K562 (cell line): ENCODE results near the gene NDUFC2. TPM values are rescaled to one million over a fixed set of nuclear protein-coding genes. Genes with fewer than 3 reads are reported as not detected.

Experiments
- ATAC-seq: fragments of 200-7000 bp; cut with Tn5 transposase; 3 replicates; pipeline ENCODE4 v1.9.1; 2020; ENCODE audit warnings: moderate library complexity
- BruUV-seq: library from RNA; stranded (reverse); fragments of 400-500 nt; replicated peaks from 2 replicates; lab custom pipeline; 2021; lab: Mats Ljungman, UMichigan
- CTCF ChIA-PET: fragments of 300-600 bp; formaldehyde crosslinking; extraction: SDS; loops from one replicate; lab custom pipeline; 2021; ENCODE audit warnings: low intra/inter-chr PET ratio; lab: Yijun Ruan, JAX
- POLR2A ChIA-PET: fragments of 300-600, 350-650 bp; sonication (Branson Sonifier 250); formaldehyde crosslinking; extraction: SDS; loops from one replicate; lab custom pipeline; 2021; ENCODE audit warnings: antibody characterized with exemption, inconsistent platforms; lab: Yijun Ruan, JAX
- DNase-seq, 4 experiments: peaks; one replicate each; pipeline versions ENCODE4 v3.0.0 to v3.0.0-alpha.2; 2011 to 2018; ENCODE audit warnings: low spot score in 3 of 4, mixed read lengths in 3 of 4; ENCODE audit errors: extremely low read depth in 1 of 4
- FAIRE-seq: peaks from 2 replicates; lab custom pipeline; 2011; peaks lifted over from hg19 to GRCh38; lab: Jason Lieb, UNC
- H2AFZ ChIP-seq: 2 replicates; pipeline ENCODE4 v1.6.0; 2011; ENCODE audit warnings: low read depth, low read length, control low read depth, inconsistent platforms
- H3K27ac ChIP-seq: fragments of 200-600 bp; 3 replicates; pipeline ENCODE4 v1.8.0; 2011; ENCODE audit warnings: low read depth, mild to moderate bottlenecking, control low read depth, inconsistent platforms, low read length, moderate library complexity, mixed read lengths; ENCODE audit errors: extremely low read depth
- H3K27me3 ChIP-seq, 2 experiments: fragments of 300-600 bp in 1 of 2; 2 replicates in 1 of 2; 3 replicates in 1 of 2; pipeline versions ENCODE4 v1.6.0 to v1.8.0; 2011; ENCODE audit warnings: inconsistent platforms in 2 of 2, low read length in 2 of 2, mild to moderate bottlenecking in 1 of 2, mixed read lengths in 1 of 2, moderate library complexity in 1 of 2; ENCODE audit not compliant: control insufficient read depth in 2 of 2, insufficient read depth in 2 of 2
- H3K36me3 ChIP-seq: fragments of 300-600 bp; 3 replicates; pipeline ENCODE4 v1.8.0; 2011; ENCODE audit warnings: mild to moderate bottlenecking, low read length, inconsistent platforms; ENCODE audit not compliant: control insufficient read depth, insufficient read depth
- H3K4me1 ChIP-seq, 2 experiments: fragments of 200-600 bp in 1 of 2; replicated peaks in 1 of 2; 2 replicates in 1 of 2; 3 replicates in 1 of 2; pipeline versions ENCODE4 v1.5.1 to v1.8.0; 2011; ENCODE audit warnings: inconsistent platforms in 2 of 2, low read length in 2 of 2, mild to moderate bottlenecking in 1 of 2, mixed read lengths in 1 of 2, moderate library complexity in 1 of 2; ENCODE audit not compliant: control insufficient read depth in 2 of 2, insufficient read depth in 2 of 2
- H3K4me2 ChIP-seq: 2 replicates; pipeline ENCODE4 v1.6.1; 2011; ENCODE audit warnings: low read length, control low read depth, inconsistent platforms, mixed read lengths; ENCODE audit not compliant: insufficient read depth
- H3K4me3 ChIP-seq: fragments of 200-600 bp; sonication (generic), shearing (Covaris generic); 2 replicates; pipeline ENCODE4 v1.5.1; 2016; ENCODE audit warnings: control low read depth, inconsistent platforms
- H3K79me2 ChIP-seq: fragments of 200-600 bp; 3 replicates; pipeline ENCODE4 v1.8.0; 2011; ENCODE audit warnings: low read length, inconsistent platforms; ENCODE audit not compliant: control insufficient read depth, insufficient read depth
- H3K9ac ChIP-seq, 2 experiments: 2 replicates each; pipeline versions ENCODE4 v1.6.0 to v1.6.1; 2011; ENCODE audit warnings: low read depth in 2 of 2, low read length in 2 of 2, control low read depth in 1 of 2, inconsistent platforms in 1 of 2, mild to moderate bottlenecking in 1 of 2, mixed read lengths in 1 of 2; ENCODE audit not compliant: insufficient read depth in 1 of 2
- H3K9me1 ChIP-seq: one replicate; pipeline ENCODE4 v1.6.0; 2011; ENCODE audit warnings: inconsistent platforms, mild to moderate bottlenecking, low read length, moderate library complexity; ENCODE audit not compliant: control insufficient read depth, insufficient read depth
- H3K9me3 ChIP-seq: replicated peaks from 2 replicates; pipeline ENCODE4 v1.5.1; 2011; ENCODE audit warnings: low read depth, low read length, inconsistent platforms; ENCODE audit not compliant: control insufficient read depth, insufficient read depth
- H4K20me1 ChIP-seq: replicated peaks from 2 replicates; pipeline ENCODE4 v1.6.1; 2011; ENCODE audit warnings: low read length, inconsistent platforms, mixed read lengths; ENCODE audit not compliant: control insufficient read depth, insufficient read depth
- ASH1L ChIP-seq: fragments of 450-650 bp; IDR thresholded peaks from 2 replicates; pipeline ENCODE4 v1.6.1; 2018; ENCODE audit warnings: borderline replicate concordance, mild to moderate bottlenecking, low read depth; ENCODE audit not compliant: partially characterized antibody
- CCNT2 ChIP-seq: IDR thresholded peaks from 2 replicates; pipeline ENCODE4 v1.6.1; 2011; ENCODE audit warnings: borderline replicate concordance, low read depth, mild to moderate bottlenecking, moderate library complexity, mixed read lengths, low read length; ENCODE audit not compliant: insufficient read length; ENCODE audit errors: extremely low read depth
- DDX20 ChIP-seq: fragments of 450-650 bp; IDR thresholded peaks from 2 replicates; pipeline ENCODE4 v1.6.1; 2016; ENCODE audit warnings: missing genetic modification characterization, low read depth, mild to moderate bottlenecking, missing compliant biosample characterization, moderate library complexity
- DPF2 ChIP-seq: fragments of 450-650 bp; IDR thresholded peaks from 2 replicates; pipeline ENCODE4 v1.6.1; 2016
- KDM5B ChIP-seq: fragments of 200-600 bp; sonication (generic); IDR thresholded peaks from 2 replicates; pipeline ENCODE4 v1.6.1; 2012; ENCODE audit warnings: low read depth, mild to moderate bottlenecking, moderate library complexity, low read length, control low read depth, inconsistent platforms; ENCODE audit not compliant: insufficient replicate concordance
- MAFF ChIP-seq: IDR thresholded peaks from 2 replicates; pipeline ENCODE4 v1.6.1; 2012; ENCODE audit warnings: low read length, improper control_type of control experiment
- MTA3 ChIP-seq: fragments of 450-650 bp; formaldehyde crosslinking; IDR thresholded peaks from 2 replicates; pipeline ENCODE4 v1.6.1; 2017; ENCODE audit warnings: mild to moderate bottlenecking, borderline replicate concordance
- MXI1 ChIP-seq: IDR thresholded peaks from 2 replicates; pipeline ENCODE4 v1.6.1; 2011; ENCODE audit warnings: low read depth, mild to moderate bottlenecking, improper control_type of control experiment, low read length
- MYBL2 ChIP-seq, 2 experiments: fragments of 450-650 bp in 1 of 2; sonication (generic) in 1 of 2; formaldehyde crosslinking in 1 of 2; IDR thresholded peaks; 2 replicates each; pipeline versions ENCODE4 v1.6.1 to v1.8.1; 2017 to 2022; ENCODE audit warnings: borderline replicate concordance in 1 of 2, inconsistent platforms in 1 of 2, low read depth in 1 of 2, mild to moderate bottlenecking in 1 of 2, missing genetic modification reagents in 1 of 2, moderate library complexity in 1 of 2
- NBN ChIP-seq: fragments of 450-650 bp; IDR thresholded peaks from 2 replicates; pipeline ENCODE4 v1.6.1; 2016; ENCODE audit warnings: low read depth, mild to moderate bottlenecking
- NCOA4 ChIP-seq: fragments of 450-650 bp; IDR thresholded peaks from 2 replicates; pipeline ENCODE4 v1.6.1; 2018; ENCODE audit warnings: mild to moderate bottlenecking; ENCODE audit not compliant: partially characterized antibody
- PHB2 ChIP-seq: fragments of 450-650 bp; IDR thresholded peaks from 2 replicates; pipeline ENCODE4 v1.6.1; 2017; ENCODE audit warnings: low read depth
- RBM15 ChIP-seq: fragments of 200-400 bp; formaldehyde crosslinking; IDR thresholded peaks from 2 replicates; pipeline ENCODE4 v1.6.1; 2018; ENCODE audit warnings: mild to moderate bottlenecking, low read length, moderate library complexity; ENCODE audit not compliant: insufficient read depth
- TOE1 ChIP-seq, 2 experiments: fragments of 450-650 bp in 1 of 2; sonication (generic) in 1 of 2; formaldehyde crosslinking in 1 of 2; IDR thresholded peaks; 2 replicates each; pipeline versions ENCODE4 v1.7.1 to v1.8.0; 2016 to 2022; ENCODE audit warnings: borderline replicate concordance in 2 of 2, mild to moderate bottlenecking in 2 of 2, antibody characterized with exemption in 1 of 2, inconsistent platforms in 1 of 2, low read depth in 1 of 2, missing genetic modification reagents in 1 of 2, moderate library complexity in 1 of 2
- ZFP1 ChIP-seq: fragments of 450-650 bp; formaldehyde crosslinking; IDR thresholded peaks from 2 replicates; pipeline ENCODE4 v1.4.0; 2020; ENCODE audit warnings: mild to moderate bottlenecking, mixed read lengths
- WGBS: fragments of 100-300 bp; shearing (Covaris generic); methylation state at CpG from one replicate; pipeline ENCODE4 v1.1.6; 2016; ENCODE audit warnings: low coverage, mixed read lengths; ENCODE audit not compliant: insufficient coverage; ENCODE audit errors: missing lambda C conversion rate; 5-methylcytosine and 5-hydroxymethylcytosine counted together
- in situ Hi-C: fragments of 300-500 bp; cut with MboI; formaldehyde crosslinking; loops from 4 replicates; pipeline ENCODE4 v1.15.0; 2018; ENCODE audit warnings: inconsistent platforms, mixed read lengths
- intact Hi-C: fragments of 100-400 bp; cut with micrococcal nuclease; formaldehyde crosslinking; loops from 2 replicates; pipeline ENCODE4 v1.14.2; 2022
- polyA plus RNA-seq, 8 experiments: library from polyadenylated mRNA; depleted of rRNA in 4 of 8; stranded (reverse) in 5 of 8; unstranded in 3 of 8; fragments of >200 nt; fragmentation: Nextera tagmentation in 2 of 8; fragmentation: Illumina TruSeq in 1 of 8; extraction: Ambion mirVana in 2 of 8; extraction: Trizol in 1 of 8; gene quantifications; 2 replicates each; pipeline versions ENCODE4 v1.2.1 to v1.2.3, GENCODE V29; 2011 to 2014; ENCODE audit warnings: inconsistent platforms in 1 of 8, missing spikeins in 1 of 8
- total RNA-seq, 7 experiments: library from RNA; depleted of rRNA in 6 of 7; stranded (reverse); fragments of >200 nt in 6 of 7; fragmentation: Illumina TruSeq in 2 of 7; extraction: Trizol in 2 of 7; gene quantifications; 2 replicates each; pipeline versions ENCODE4 v1.2.1 to v1.2.3, GENCODE V29; 2011 to 2021; ENCODE audit warnings: low replicate concordance in 1 of 7
- TF ChIP-seq, protein P1 (sequence below): sonication (generic); formaldehyde crosslinking; IDR thresholded peaks from 2 replicates; pipeline ENCODE4 v1.8.0; 2022; ENCODE audit warnings: mild to moderate bottlenecking, low read depth, missing genetic modification reagents

Gene NDUFC2
- total and polyA plus RNA-seq, 9 of the 15 experiments (the other 6 are each of a cell fraction or from before 2014, with no cell fraction given) = 168 to 1,119 (median 442) TPM

DNA sequence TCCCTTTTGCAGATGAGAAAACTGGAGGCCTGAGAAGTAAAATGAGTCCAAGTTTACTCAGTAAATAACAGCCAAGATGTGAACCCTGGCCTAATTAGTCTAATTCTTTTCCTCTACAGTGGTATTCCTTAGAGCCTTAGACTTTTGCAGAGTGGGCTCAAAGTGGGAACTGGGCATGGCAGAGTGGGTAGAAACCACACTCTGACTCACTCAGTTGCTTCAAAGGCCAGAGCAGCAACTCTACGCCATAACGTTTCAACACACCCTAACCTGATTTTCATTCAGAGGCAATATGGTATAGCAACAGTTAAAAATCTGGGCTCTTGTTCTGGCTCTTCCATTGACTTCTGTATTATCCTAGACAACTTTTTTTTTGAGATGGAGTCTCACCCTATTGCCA, 13.2 kb downstream of the NDUFC2 start:
- 79% methylated on average over 2 of the region's 2 CpGs for WGBS
- FAIRE-seq = no peak
- peaks cover 39% of the 10 kb centered on the region for H3K36me3 ChIP-seq
- CTCF ChIA-PET = no interaction called here
- no peak for DNase-seq
- H3K4me1 ChIP-seq = peaks cover 7 to 15% of the 10 kb centered on the region in 2 experiments
- H4K20me1 ChIP-seq = no peaks in the 10 kb centered on the region
- no peaks in the 10 kb centered on the region for H3K9me3 ChIP-seq
- no TSS peak for BruUV-seq
- no peaks in the 10 kb centered on the region for H3K9me1 ChIP-seq
- no peak overlapping the region for H3K9ac ChIP-seq
- no peak for TF ChIP-seq NBN
- TF ChIP-seq KDM5B = no peak
- no peak for TF ChIP-seq NCOA4
- TF ChIP-seq MXI1 = no peak
- TF ChIP-seq CCNT2 = no peak
- no peak for TF ChIP-seq RBM15
- TF ChIP-seq DDX20 (tag) = no peak
- no peak for TF ChIP-seq MYBL2 (IDR thresholded peaks at IDR 0.05; ENCODE audit: low read depth)
- TF ChIP-seq MYBL2 (CRISPR knock-in tag; IDR thresholded peaks at IDR 0.05; ENCODE audit: borderline replicate concordance) = no peak
- TF ChIP-seq ASH1L = no peak
- no peak for TF ChIP-seq MTA3
- no peak for TF ChIP-seq PHB2
- TF ChIP-seq, protein P1, sequence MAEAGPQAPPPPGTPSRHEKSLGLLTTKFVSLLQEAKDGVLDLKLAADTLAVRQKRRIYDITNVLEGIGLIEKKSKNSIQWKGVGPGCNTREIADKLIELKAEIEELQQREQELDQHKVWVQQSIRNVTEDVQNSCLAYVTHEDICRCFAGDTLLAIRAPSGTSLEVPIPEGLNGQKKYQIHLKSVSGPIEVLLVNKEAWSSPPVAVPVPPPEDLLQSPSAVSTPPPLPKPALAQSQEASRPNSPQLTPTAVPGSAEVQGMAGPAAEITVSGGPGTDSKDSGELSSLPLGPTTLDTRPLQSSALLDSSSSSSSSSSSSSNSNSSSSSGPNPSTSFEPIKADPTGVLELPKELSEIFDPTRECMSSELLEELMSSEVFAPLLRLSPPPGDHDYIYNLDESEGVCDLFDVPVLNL (CRISPR knock-in tag) = no peak
- no peak for TF ChIP-seq MAFF
- no peak for TF ChIP-seq DPF2
- TF ChIP-seq TOE1 (IDR thresholded peaks at IDR 0.05; ENCODE audit: borderline replicate concordance) = no peak
- TF ChIP-seq TOE1 (CRISPR knock-in tag; IDR thresholded peaks at IDR 0.05; ENCODE audit: borderline replicate concordance, low read depth) = no peak
- no peak for TF ChIP-seq ZFP1
- TF ChIP-seq, all 486 proteins: peak for 0
- Histone ChIP-seq H3K79me2 (peaks cover 7% of the 10 kb centered on the region; the same call in 2 of the 3 replicates), H3K27ac (no peak overlapping the region), H3K4me2 (no peak overlapping the region), H3K27me3 (no peaks in the 10 kb centered on the region), H2AFZ (no peak overlapping the region), H3K4me3 (no peak overlapping the region)
- intact Hi-C loops = no loop called here
- POLR2A ChIA-PET = interaction anchor here (1.8 to 2.1 kb wide), 2 partner anchors 12 kb away, joined by 7 to 12 read pairs; partner anchors contain the start of gene NDUFC2
- in situ Hi-C loops = no loop called here
- ATAC-seq = no peak
